HG03571 (cell line): Measurements from ENCODE around the gene BOC.

ENCODE experiments used
- ATAC-seq: cut with Tn5 transposase; IDR thresholded peaks from one replicate; pipeline ENCODE4 v1.9.1; 2021; ENCODE audit not compliant: unreplicated experiment

Gene BOC

GRCh38 chr3:113330742-113331141, 119.4 kb downstream of the BOC start:
- ATAC-seq = no peak

GRCh38 chr3:113331187-113331586, 119.8 kb downstream of the BOC start:
- ATAC-seq = no peak
